B cell (primary cell): Measurements from ENCODE around the gene NBEAL1. TPM values are rescaled to one million over a fixed set of nuclear protein-coding genes. Genes with fewer than 3 reads are reported as not detected.

Source experiments
- ATAC-seq: fragments of 200-7000 bp; cut with Tn5 transposase; one replicate; pipeline ENCODE4 v1.10.0; 2021; ENCODE audit warnings: low read depth, mild to moderate bottlenecking, moderate number of reproducible peaks, moderate library complexity
- CTCF ChIA-PET: fragments of 350-600 bp; sonication (Branson Sonifier 250); formaldehyde crosslinking; loops from one replicate; lab custom pipeline; 2021; ENCODE audit warnings: antibody characterized with exemption, inconsistent platforms; lab: Charles Lee
- POLR2A ChIA-PET: fragments of 350-600 bp; sonication (Branson Sonifier 250); formaldehyde crosslinking; loops from one replicate; lab custom pipeline; 2021; ENCODE audit warnings: antibody characterized with exemption; lab: Charles Lee
- DNase-seq: peaks from one replicate; pipeline ENCODE4 v3.0.0; 2013
- H2AFZ ChIP-seq: 2 replicates; pipeline ENCODE4 v1.6.1; 2012; ENCODE audit warnings: mild to moderate bottlenecking, low read depth, low read length; ENCODE audit not compliant: insufficient read depth, poor library complexity, severe bottlenecking
- H3K27ac ChIP-seq, 2 donors: 1 replicate in 1 of 2; 2 replicates in 1 of 2; pipeline ENCODE4 v1.5.1; 2012 to 2013; ENCODE audit warnings: low read length in 2 of 2, mild to moderate bottlenecking in 2 of 2, moderate library complexity in 1 of 2
- H3K27me3 ChIP-seq, 4 experiments: fragments of 200-600 bp in 1 of 4; sonication (generic) in 1 of 4; replicated peaks in 1 of 4; 1 replicate in 2 of 4; 2 replicates in 2 of 4; pipeline versions ENCODE4 v1.6.1 to v1.7.0; 2013 to 2016; ENCODE audit warnings: low read length in 3 of 4, mild to moderate bottlenecking in 2 of 4, mixed read lengths in 1 of 4, moderate library complexity in 1 of 4; ENCODE audit not compliant: insufficient read depth in 4 of 4, control insufficient read depth in 3 of 4; ENCODE audit errors: control extremely low read depth in 1 of 4
- H3K36me3 ChIP-seq, 2 experiments: replicated peaks in 1 of 2; 1 replicate in 1 of 2; 2 replicates in 1 of 2; pipeline versions ENCODE4 v1.6.1 to v1.7.1; 2013; ENCODE audit warnings: low read length in 1 of 2; ENCODE audit not compliant: insufficient read depth in 2 of 2, control insufficient read depth in 1 of 2; ENCODE audit errors: control extremely low read depth in 1 of 2, extremely low read depth in 1 of 2
- H3K4me1 ChIP-seq, 2 donors: fragments of 200-600 bp in 1 of 2; sonication (generic) in 1 of 2; 1 replicate in 1 of 2; 2 replicates in 1 of 2; pipeline versions ENCODE4 v1.5.1 to v1.6.1; 2013 to 2017; ENCODE audit warnings: low read length in 2 of 2; ENCODE audit not compliant: control insufficient read depth in 2 of 2, insufficient read depth in 2 of 2
- H3K4me2 ChIP-seq: replicated peaks from 2 replicates; pipeline ENCODE3; 2012; ENCODE audit warnings: mild to moderate bottlenecking, low read depth, low read length; ENCODE audit not compliant: poor library complexity, severe bottlenecking
- H3K4me3 ChIP-seq, 5 experiments: fragments of 200-600 bp in 1 of 5; sonication (generic) in 1 of 5; 1 replicate in 3 of 5; 2 replicates in 2 of 5; pipeline versions ENCODE4 v1.5.1 to v1.7.0; 2011 to 2016; ENCODE audit warnings: low read length in 4 of 5, mild to moderate bottlenecking in 4 of 5, low read depth in 2 of 5, control low read depth in 1 of 5, moderate library complexity in 1 of 5; ENCODE audit not compliant: insufficient read depth in 1 of 5; ENCODE audit errors: control extremely low read depth in 1 of 5, extremely low read depth in 1 of 5
- H3K79me2 ChIP-seq: fragments of 200-600 bp; sonication (generic); one replicate; pipeline ENCODE4 v1.6.0; 2016; ENCODE audit warnings: low read length; ENCODE audit not compliant: control insufficient read depth, insufficient read depth
- H3K9ac ChIP-seq: fragments of 200-600 bp; sonication (generic); 2 replicates; pipeline ENCODE4 v1.6.1; 2017; ENCODE audit warnings: mild to moderate bottlenecking, low read length, moderate library complexity
- H3K9me3 ChIP-seq, 3 donors: one replicate each; pipeline versions ENCODE4 v1.6.1 to v1.7.1; 2013; ENCODE audit warnings: low read length in 2 of 3; ENCODE audit not compliant: control insufficient read depth in 2 of 3, insufficient read depth in 1 of 3; ENCODE audit errors: control extremely low read depth in 1 of 3
- H4K20me1 ChIP-seq: 2 replicates; pipeline ENCODE4 v1.6.0; 2012; ENCODE audit warnings: mild to moderate bottlenecking, low read length; ENCODE audit not compliant: insufficient read depth, control insufficient read depth, poor library complexity, severe bottlenecking
- H3K27ac Mint-ChIP-seq: one replicate; pipeline ENCODE4 v1.8.0; 2021; ENCODE audit warnings: mixed read lengths
- H3K27me3 Mint-ChIP-seq: one replicate; pipeline ENCODE4 v1.8.0; 2021; ENCODE audit warnings: mixed read lengths
- H3K4me1 Mint-ChIP-seq: one replicate; pipeline ENCODE4 v1.8.0; 2021; ENCODE audit warnings: mixed read lengths
- H3K4me3 Mint-ChIP-seq: one replicate; pipeline ENCODE4 v1.8.0; 2021; ENCODE audit warnings: mixed read lengths
- H3K9me3 Mint-ChIP-seq: one replicate; pipeline ENCODE4 v1.8.0; 2022; ENCODE audit warnings: mixed read lengths; ENCODE audit not compliant: insufficient read depth
- EZH2 ChIP-seq: IDR thresholded peaks from 2 replicates; pipeline ENCODE4 v1.6.1; 2012; ENCODE audit warnings: borderline replicate concordance, low read depth, mild to moderate bottlenecking, moderate library complexity, low read length; ENCODE audit not compliant: insufficient read depth, poor library complexity, severe bottlenecking
- WGBS: methylation state at CpG from one replicate; pipeline ENCODE4 v1.1.5; 2013; ENCODE audit warnings: missing lambda C conversion rate; ENCODE audit not compliant: insufficient coverage; 5-methylcytosine and 5-hydroxymethylcytosine counted together
- intact Hi-C: fragments of 100-400 bp; cut with micrococcal nuclease; formaldehyde crosslinking; loops from one replicate; pipeline ENCODE4 v1.10.0; 2022
- polyA plus RNA-seq: library from polyadenylated mRNA; depleted of rRNA; stranded (reverse); fragments of >200 nt; gene quantifications from 2 replicates; pipeline ENCODE4 v1.2.3, GENCODE V29; 2012
- total RNA-seq, 2 donors: library from RNA; stranded (reverse); fragments of 120-200 nt in 1 of 2; gene quantifications; 1 replicate in 1 of 2; 2 replicates in 1 of 2; pipeline versions ENCODE4 v1.2.3 to v1.2.4, GENCODE V29; 2013 to 2022
- TF ChIP-seq, protein P1 (sequence below): fragments of 200-600 bp; IDR thresholded peaks from one replicate; pipeline ENCODE4 v1.8.0; 2022; ENCODE audit warnings: antibody characterized with exemption, mild to moderate bottlenecking

Gene NBEAL1
- total and polyA plus RNA-seq, 2 donors (not counting 1 experiment from before 2014, with no cell fraction given) = 2.2 to 22.0 TPM

- no peaks in the 10 kb centered on the region for H4K20me1 ChIP-seq
- no peak for ATAC-seq
- intact Hi-C loops = no loop called here
- CTCF ChIA-PET = no interaction called here
- POLR2A ChIA-PET = no interaction called here
- no peak overlapping the region for H2AFZ ChIP-seq
- peaks cover 20% of the 10 kb centered on the region for H3K27me3 Mint-ChIP-seq
- H3K4me2 ChIP-seq = no peak overlapping the region
- H3K9ac ChIP-seq = no peak overlapping the region
- H3K4me3 Mint-ChIP-seq = no peak overlapping the region
- no peaks in the 10 kb centered on the region for H3K4me1 ChIP-seq
- no peak overlapping the region for H3K4me3 ChIP-seq
- no peaks in the 10 kb centered on the region for H3K27me3 ChIP-seq
- H3K9me3 ChIP-seq = peaks cover 0 to 2% (median 0%) of the 10 kb centered on the region in 3 donors
- no peak for DNase-seq
- H3K27ac Mint-ChIP-seq = no peak overlapping the region
- H3K36me3 ChIP-seq = no peaks in the 10 kb centered on the region
- no peaks in the 10 kb centered on the region for H3K9me3 Mint-ChIP-seq
- H3K27ac ChIP-seq = no peak overlapping the region
- no peaks in the 10 kb centered on the region for H3K4me1 Mint-ChIP-seq
- TF ChIP-seq, protein P1, sequence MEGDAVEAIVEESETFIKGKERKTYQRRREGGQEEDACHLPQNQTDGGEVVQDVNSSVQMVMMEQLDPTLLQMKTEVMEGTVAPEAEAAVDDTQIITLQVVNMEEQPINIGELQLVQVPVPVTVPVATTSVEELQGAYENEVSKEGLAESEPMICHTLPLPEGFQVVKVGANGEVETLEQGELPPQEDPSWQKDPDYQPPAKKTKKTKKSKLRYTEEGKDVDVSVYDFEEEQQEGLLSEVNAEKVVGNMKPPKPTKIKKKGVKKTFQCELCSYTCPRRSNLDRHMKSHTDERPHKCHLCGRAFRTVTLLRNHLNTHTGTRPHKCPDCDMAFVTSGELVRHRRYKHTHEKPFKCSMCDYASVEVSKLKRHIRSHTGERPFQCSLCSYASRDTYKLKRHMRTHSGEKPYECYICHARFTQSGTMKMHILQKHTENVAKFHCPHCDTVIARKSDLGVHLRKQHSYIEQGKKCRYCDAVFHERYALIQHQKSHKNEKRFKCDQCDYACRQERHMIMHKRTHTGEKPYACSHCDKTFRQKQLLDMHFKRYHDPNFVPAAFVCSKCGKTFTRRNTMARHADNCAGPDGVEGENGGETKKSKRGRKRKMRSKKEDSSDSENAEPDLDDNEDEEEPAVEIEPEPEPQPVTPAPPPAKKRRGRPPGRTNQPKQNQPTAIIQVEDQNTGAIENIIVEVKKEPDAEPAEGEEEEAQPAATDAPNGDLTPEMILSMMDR = no peak
- no peak for TF ChIP-seq EZH2
- WGBS = 100% methylated on average over 1 of the region's 3 CpGs
- H3K79me2 ChIP-seq = no peaks in the 10 kb centered on the region
These were observed 12.4 kb upstream of the NBEAL1 start for GRCh38 chr2:203002054-203002821.

- TF ChIP-seq, protein P1 = no peak
- no peak for TF ChIP-seq EZH2
- H3K4me1 Mint-ChIP-seq = no peaks in the 10 kb centered on the region
- no peaks in the 10 kb centered on the region for H3K36me3 ChIP-seq
- H3K9me3 ChIP-seq = peaks cover 0 to 4% (median 0%) of the 10 kb centered on the region in 3 donors
- 100% methylated on average over 1 of the region's 8 CpGs for WGBS
- H3K4me1 ChIP-seq = no peaks in the 10 kb centered on the region
- ATAC-seq (no peak), DNase-seq (no peak)
- no peak overlapping the region for H2AFZ ChIP-seq
- no peaks in the 10 kb centered on the region for H3K79me2 ChIP-seq
- no peaks in the 10 kb centered on the region for H3K27me3 ChIP-seq
- no peak overlapping the region for H3K27ac ChIP-seq
- intact Hi-C loops = no loop called here
- ChIA-PET POLR2A (no interaction called here), CTCF (no interaction called here)
- no peaks in the 10 kb centered on the region for H3K9me3 Mint-ChIP-seq
- H3K4me3 Mint-ChIP-seq = no peak overlapping the region
- no peak overlapping the region for H3K4me3 ChIP-seq
- H3K9ac ChIP-seq = no peak overlapping the region
- H3K4me2 ChIP-seq = no peak overlapping the region
- H4K20me1 ChIP-seq = no peaks in the 10 kb centered on the region
- no peak overlapping the region for H3K27ac Mint-ChIP-seq
- peaks cover 22% of the 10 kb centered on the region for H3K27me3 Mint-ChIP-seq
These were observed 11.0 kb upstream of the NBEAL1 start for GRCh38 chr2:203003716-203004115.
